Pulmonary artery endothelial cell (primary cell): Measurements from ENCODE around the gene TEKT2. TPM values are rescaled to one million over a fixed set of nuclear protein-coding genes. Genes with fewer than 3 reads are reported as not detected.

Experiments
- DNase-seq: peaks from one replicate; pipeline ENCODE4 v3.0.0-alpha.2; 2011; ENCODE audit warnings: low read depth, low spot score
- total RNA-seq: library from RNA; depleted of rRNA; stranded (reverse); fragments of >200 nt; gene quantifications from 2 replicates; pipeline ENCODE4 v1.2.3, GENCODE V29; 2014

The TEKT2 gene
- total RNA-seq, 1 donor from 2014 or later: 0.13 TPM

DNA sequence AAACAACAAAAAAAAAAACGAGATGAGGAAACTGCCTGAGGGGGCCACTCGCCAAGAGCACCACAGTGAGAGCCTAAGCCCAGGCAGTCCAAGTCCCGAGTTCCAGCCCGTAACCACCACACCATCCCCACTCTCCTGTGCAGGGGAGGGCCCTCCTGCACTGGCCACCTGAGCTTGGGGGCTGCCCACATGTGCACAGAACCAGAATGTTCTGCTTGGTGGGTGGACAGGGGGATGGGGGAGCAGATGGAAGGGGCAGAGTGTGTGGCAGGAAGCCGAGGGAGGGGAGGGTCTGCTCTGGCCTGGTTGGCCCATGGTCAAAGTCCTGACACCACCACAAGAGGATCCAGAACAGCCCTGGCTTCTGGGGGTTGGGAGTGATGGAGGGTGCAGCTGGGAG is 22.4 kb downstream of the TEKT2 start:
- no peak for DNase-seq

DNA sequence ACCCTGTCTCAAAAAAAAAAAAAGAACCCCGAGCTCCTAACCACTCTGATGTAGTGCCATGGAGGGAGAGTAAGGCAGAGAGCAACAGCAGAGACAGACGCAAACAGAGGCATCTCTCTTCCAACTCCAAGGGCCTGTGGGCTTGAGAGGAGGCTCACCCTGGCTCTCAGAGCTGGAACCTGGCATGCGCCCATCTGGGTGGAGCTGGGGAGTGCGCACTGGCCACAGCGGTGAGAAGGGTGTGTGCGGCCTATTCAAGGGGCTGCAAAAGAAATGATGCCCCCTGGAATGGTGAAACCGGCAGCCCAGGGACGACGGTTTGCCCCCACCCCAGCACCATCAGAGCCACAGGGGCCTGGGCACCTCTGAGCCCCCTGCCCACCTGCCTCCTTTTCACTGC is 23.5 kb downstream of the TEKT2 start:
- DNase-seq: no peak

DNA sequence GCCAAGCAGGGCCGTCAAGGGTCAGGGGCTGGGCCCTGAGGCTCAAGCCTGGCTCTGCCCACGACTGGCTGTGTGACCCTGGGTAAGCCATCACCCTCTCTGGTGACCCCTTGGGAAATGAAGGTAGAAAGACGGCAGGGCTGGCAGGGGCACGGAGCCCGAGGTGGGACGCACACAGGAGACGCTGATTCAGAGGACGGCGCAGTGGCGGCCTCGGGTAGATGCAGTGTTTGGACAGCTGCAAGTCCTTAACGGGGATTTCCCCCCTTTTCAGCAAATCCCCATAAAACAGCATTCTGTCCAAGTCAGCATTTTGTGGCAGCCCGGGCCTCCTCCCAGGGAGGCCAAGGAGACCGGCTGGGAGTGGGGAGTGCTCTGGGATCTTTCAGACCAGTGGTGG is 24.4 kb downstream of the TEKT2 start:
- DNase-seq: no peak

GRCh38 chr1:36109041-36109679 is 25.3 kb downstream of the TEKT2 start:
- DNase-seq: no peak

GRCh38 chr1:36111151-36111550 is 27.3 kb downstream of the TEKT2 start:
- DNase-seq: no peak

- no peak for DNase-seq
Measured at GRCh38 chr1:36112823-36113222, 28.9 kb downstream of the TEKT2 start.

GRCh38 chr1:36114371-36114770 is 30.5 kb downstream of the TEKT2 start:
- no peak for DNase-seq

DNA sequence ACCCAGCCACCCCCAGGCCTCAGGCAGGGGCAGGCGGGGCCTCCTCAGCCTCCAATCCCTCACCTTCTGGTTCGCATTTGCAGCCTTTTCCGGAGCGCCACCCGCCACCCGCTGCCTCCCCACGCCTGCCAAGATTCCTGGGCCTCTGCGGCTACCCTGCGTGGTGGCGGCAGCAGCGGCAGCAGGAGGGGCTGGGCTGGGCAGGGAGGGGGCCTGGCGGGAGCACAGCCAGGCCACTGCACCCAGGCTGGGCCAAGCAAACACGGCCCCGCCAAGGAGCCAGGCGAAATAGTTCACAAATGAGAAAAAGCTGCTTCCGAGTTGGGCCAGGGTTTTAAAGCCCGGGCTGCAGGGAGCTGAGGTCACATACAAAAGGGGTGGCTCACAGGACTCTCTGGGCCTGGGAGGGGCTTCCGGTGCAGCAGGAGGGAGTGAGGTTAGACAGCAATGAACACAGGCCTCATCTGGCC is 31.3 kb downstream of the TEKT2 start:
- DNase-seq: no peak

DNA sequence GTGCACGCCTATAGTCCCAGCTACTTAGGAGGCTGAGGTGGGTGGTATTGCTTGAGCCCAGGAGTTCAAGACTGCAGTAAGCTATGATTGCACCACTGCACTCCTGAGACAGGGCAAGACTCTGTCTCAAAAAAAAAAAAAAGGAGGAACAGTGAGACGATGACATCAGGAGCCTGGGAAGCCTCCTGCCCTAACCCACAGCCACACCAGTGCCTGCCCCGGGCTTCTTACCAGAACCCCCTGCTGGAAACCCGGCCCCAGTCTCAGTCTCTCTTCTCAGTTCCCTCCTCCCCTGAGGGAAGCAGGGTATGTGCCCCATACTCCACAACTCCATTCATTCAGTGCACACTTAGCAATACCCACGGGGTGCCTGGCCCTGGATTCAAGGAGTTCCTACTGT is 32.0 kb downstream of the TEKT2 start:
- DNase-seq: no peak

DNA sequence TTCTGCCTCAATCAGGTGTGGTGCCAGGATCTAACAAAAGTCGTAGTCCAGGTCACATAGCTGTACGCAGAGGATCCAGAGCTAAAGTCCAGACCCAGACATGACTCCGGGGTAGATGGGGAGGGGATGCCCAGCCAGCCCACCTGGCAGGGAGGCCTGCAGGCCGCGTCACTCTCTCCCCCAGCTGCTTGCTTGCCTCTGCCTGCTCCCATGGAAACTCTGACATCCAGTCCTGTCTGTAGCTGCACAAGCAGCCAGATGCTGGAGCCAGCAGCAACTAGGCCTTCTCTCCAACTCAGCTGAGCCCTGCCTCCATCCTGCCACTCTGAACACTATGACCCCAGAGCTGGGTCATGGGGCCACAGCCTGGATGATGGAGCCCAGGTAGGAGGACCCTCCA is 33.0 kb downstream of the TEKT2 start:
- DNase-seq: no peak

DNA sequence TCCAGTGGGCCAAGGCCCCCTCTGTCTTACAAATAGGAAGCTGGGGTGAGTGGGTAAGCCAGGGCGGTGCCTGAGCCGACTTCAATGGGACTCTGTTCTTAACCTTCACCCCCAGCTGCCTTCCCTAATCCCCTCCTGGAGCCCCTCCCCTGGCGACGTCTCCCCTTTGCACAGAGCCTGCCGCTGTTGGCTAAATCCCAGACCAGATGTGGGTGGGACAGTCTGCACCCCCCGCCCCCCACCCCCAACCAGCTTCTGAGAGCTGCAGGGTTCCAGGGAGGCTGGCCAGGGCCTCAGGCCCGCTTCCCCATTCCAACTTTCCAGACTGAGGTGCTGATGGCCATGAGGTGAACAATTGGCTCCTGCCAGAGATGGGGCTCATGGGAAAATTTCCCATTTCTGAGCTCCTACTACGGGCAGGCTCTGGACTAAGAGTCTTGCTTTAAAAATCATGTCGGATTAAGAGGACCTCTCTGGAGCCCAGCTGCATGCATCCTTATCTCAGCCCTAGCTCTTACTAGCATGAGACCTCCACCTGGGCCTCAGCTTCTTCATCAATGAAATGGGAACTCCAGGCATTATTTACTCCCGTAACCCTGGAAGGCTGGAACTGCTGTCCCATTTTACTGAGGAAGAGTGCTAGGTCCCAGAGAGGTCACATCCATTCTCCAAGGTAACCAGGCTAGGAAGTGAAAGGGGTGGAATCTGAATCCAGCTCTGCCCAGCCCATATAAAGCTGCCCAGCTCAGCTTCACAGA is 34.7 kb downstream of the TEKT2 start:
- no peak for DNase-seq

GRCh38 chr1:36119456-36119855 is 35.6 kb downstream of the TEKT2 start:
- no peak for DNase-seq

DNA sequence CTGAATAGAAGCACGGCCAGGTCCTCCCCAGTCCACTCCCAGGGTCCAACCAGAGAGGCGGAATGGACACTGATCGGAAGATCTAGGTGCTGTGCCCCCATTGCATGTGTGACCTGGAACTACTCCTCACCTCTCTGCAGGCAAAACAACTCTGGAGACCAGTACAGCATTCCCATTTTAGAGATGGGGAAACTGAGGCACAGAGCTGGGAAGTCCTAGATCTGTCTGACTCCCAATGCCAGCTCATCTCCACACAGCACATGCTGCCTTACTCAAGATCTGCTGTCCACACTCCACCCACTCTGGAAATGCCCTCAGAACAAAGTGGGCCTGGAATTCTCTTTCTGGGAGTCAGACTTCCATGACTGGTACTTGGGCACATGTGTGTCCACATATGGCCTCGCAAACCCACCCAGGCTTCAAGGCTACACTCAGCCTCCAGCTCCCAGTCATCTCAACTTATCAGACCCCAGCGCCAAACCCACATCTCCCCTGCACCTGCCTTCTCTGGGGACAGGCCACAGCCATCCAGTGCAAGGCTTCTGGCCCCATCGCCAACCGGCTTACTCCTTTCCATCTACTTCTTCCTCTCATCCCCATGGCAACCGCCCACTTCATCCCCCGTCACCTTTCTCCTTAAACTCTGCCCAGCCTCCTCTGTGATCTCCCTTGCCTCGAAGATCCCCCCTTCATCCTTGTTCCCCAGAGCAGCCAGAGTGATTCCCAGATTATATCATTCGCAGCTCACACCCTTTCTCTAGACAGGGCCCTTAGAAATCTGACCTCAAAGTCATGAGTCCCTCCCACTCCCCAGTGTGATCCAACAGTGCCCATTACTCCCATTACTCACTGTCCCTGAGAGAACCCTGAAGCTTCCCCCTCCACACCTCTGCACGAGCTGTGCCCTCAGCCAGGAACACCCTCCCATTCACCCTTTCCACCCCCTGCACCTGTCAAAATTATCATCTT is 38.5 kb downstream of the TEKT2 start:
- no peak for DNase-seq

- DNase-seq: no peak
Measured at GRCh38 chr1:36123356-36123755, 39.5 kb downstream of the TEKT2 start.

GRCh38 chr1:36124404-36125128 is 40.7 kb downstream of the TEKT2 start:
- DNase-seq: no peak

DNA sequence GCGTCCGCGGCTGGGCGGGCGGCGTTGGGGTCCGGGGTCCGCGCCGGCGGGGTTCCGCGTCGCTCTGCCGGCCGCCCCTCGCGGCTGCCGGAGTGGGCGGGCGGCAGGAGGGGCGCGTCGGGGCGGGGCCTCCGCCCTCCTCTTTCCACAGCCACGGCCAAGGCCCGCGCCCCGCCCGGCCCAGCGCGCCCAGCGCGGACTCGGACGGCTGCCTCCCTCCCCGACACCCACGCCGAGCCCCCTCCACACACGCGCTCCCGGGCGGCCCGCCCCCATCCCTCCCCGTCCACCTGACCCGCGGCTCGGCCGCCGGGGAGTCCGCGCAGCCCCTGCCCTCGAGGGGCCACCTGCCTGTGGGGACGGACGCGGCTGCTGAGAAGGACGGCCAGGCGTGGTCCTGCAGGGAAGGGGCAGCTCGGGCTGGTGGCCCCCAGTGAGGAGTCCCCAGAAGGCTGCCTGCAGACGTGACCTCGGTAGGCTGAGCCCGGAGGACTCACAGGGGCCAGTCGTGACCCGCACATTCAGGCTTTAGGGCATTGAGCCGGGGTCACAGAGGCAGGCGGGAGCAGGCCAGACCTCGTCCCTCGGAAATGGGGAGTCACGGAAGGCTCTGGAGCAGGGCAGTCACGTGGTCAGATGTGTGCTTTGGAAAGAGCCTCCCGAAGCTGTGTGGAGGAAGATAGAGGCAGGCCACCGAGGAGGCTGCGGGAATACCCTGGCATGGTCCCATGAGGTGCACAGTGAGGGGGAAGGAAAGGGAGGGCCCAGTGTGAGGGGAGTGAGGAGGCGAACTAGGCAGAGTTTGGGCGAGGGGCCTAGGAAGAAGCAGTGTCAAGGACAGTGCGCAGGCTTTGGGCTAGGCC is 41.5 kb downstream of the TEKT2 start, which contains the start of gene COL8A2:
TSS of gene COL8A2 (minus strand) at position 94 of the 863 bp plus-strand sequence. CDS start 24,980 bp downstream, outside the sequence.
- DNase-seq: no peak

DNA sequence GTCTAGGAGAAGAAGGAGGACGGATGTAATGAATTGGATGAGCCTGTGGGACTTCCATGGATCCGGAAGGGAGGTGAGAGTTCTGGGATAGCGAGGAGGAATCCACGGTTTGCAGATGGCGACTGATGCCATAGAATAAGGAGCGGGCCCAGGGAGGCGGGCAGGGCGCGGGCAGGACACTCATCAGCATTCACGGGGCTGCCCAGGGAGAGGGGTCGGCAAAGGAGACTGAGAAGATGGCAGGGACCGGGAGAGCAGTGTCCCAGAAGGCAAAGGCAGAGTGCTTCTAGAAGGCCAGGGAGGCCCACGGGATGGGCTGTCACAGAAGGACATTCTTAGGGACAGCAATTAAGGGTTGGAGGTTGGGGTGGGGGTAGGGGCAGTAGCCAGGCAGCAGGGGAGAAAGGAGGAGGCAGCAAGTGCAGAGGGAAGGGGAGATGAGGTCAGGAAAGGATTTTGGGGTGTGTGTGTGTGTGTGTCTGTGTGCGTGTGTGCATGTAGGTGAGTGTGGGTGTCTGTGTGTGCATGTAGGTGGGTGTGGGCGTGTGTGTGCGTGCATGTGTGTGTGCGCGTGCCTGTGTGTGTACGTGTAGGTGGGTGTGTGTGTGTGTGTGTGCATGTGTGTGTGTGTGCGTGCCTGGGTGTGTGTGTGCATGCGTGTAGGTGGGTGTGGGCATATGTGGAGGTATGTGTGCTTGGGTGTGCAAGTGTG is 42.3 kb downstream of the TEKT2 start:
- DNase-seq: no peak

DNA sequence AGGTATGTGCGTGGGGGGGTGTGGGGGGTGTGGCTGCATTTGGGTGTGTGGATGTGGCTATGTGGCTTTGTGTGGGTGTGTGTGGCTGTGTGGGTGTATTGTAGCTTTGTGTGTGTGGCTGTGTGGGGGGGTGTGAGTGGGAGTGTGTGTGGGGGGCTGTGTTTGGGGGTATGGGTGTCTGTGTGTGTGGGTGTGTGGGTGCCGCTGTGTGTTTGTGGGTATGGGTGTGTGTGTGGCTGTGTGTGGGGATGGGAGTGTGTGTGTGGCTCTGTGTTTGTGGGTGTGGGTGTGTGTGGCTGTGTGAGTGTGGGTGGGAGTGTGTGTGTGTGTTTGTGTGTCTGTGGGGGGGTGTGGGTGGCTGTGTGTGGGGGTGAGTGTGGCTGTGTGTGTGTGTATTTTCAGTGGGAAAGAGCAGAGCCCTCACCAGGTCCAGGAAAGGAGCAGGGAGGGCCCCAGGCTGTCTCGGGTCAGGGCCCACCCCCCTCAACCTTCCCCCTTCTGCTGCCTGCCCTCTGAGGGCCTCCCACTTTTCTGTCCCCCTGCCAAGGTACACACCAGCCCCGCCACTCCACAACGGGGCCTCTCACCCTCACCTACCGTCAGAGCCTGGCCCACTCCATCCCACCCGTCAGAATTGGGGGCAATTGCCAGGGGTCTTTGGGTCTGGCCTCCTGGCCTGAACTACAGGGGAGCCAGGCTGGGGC is 43.1 kb downstream of the TEKT2 start:
- DNase-seq: no peak
